COLO668 (cell line): ENCODE data around the gene CHI3L2.

Experiments used
- DNase-seq: peaks from one replicate; lab custom pipeline; 2025; ENCODE audit not compliant: unreplicated experiment; lab: John Stamatoyannopoulos, UW

CHI3L2 gene, protein sequence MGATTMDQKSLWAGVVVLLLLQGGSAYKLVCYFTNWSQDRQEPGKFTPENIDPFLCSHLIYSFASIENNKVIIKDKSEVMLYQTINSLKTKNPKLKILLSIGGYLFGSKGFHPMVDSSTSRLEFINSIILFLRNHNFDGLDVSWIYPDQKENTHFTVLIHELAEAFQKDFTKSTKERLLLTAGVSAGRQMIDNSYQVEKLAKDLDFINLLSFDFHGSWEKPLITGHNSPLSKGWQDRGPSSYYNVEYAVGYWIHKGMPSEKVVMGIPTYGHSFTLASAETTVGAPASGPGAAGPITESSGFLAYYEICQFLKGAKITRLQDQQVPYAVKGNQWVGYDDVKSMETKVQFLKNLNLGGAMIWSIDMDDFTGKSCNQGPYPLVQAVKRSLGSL

GRCh38 chr1:111227434-111227833 lies at the start of gene CHI3L2:
Gene CHI3L2 (plus strand): TSS chr1:111227713. CDS start chr1:111227730, 17 bp downstream.
- DNase-seq, result no peak

GRCh38 chr1:111179968-111180533 lies 47.5 kb upstream of the CHI3L2 start:
- peak; percentile 41 for DNase-seq

GRCh38 chr1:111182052-111182451 lies 45.5 kb upstream of the CHI3L2 start:
- no peak for DNase-seq

GRCh38 chr1:111183308-111184069 lies 44.0 kb upstream of the CHI3L2 start:
- no peak for DNase-seq

DNA sequence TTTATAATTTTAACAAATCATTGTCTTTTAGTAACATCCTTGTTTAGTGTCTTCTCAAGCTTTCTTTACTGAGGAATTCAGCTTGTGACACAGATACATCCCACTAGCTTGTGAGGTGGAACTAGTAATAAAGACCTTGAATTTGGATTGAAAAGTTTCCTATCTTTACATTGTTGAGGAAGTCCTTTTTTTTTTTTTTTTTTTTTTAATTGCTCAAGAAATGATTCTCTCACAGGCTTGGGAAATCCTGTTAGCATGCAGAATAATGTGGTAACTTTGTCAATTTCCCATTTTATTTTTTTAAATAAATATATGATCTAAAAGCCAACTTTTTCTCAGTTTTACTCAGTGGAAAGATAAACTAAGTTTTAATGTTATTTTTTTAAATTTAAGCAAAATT lies 42.9 kb upstream of the CHI3L2 start:
- DNase-seq, result no peak

GRCh38 chr1:111190931-111191451 lies 36.5 kb upstream of the CHI3L2 start:
- no peak for DNase-seq

DNA sequence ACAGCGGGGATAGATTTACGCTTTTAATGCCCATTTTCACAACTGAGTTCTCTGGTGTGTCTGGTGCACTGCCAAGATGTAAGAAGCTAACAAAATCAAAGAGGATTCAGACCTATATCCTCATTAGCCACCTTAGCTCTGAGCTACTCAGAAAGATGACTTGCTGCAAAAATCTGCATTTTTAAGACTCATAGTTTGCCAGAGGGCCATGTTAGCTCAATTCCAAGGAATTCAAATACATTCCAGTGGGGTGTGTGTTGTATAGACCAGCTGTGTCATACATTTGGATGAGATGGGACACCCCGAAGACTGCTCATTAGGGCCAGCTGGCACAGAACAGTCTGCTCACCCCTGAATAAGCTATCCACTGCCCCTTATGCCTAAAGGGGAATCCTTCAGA lies 36.0 kb upstream of the CHI3L2 start:
- DNase-seq, result no peak

DNA sequence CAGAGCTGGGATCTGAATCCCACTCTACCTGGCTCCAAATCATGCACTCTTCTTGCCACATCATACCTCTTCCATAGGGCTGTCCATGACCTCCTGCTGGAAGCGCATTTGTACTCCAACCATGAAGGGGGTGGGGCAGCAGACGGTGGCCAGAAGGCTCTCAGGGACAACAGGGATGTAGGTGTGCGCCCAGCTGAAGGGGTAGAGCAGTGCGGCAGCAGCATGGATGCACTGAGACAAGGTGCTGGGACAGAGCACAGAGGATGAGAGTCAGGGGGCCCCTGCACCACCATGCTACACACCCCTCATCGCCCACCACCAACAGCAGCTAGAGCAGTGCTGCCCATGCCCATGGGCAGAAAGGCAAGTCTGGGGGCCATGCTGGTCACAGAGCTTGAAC lies 35.4 kb upstream of the CHI3L2 start:
- DNase-seq, result no peak

- no peak for DNase-seq
Measured at GRCh38 chr1:111192658-111193519, 34.6 kb upstream of the CHI3L2 start.

- no peak for DNase-seq
Measured at GRCh38 chr1:111193712-111194480, 33.6 kb upstream of the CHI3L2 start.

GRCh38 chr1:111195002-111195684 lies 32.4 kb upstream of the CHI3L2 start:
- DNase-seq, result no peak

DNA sequence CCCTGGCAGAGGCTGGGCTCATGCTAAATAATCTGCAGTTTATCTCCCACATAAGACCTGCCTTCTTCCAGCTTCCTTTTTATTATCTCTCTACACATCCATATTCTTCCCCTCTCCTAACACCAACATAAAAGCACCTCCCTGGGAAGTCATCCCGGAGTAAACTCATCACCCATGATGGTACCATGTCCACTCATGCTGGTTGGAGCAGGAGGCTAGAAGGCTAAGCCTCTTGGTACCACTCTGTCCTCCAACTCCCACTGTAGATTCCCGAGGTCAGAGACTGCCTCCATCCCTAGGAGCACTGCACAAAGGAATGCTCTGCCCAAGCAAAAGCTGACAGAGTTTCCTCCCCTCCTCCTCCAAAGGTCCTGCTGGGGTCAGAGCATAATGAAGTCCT lies 31.3 kb upstream of the CHI3L2 start:
- DNase-seq, result no peak

GRCh38 chr1:111197598-111198284 lies 29.8 kb upstream of the CHI3L2 start:
- no peak for DNase-seq

GRCh38 chr1:111198836-111199235 lies 28.7 kb upstream of the CHI3L2 start:
- no peak for DNase-seq

- DNase-seq, result no peak
Measured at GRCh38 chr1:111199329-111199728, 28.2 kb upstream of the CHI3L2 start.

GRCh38 chr1:111199881-111200801 lies 27.4 kb upstream of the CHI3L2 start, which contains the start of gene DENND2D:
Gene DENND2D (minus strand): TSS chr1:111200646. CDS start chr1:111200459, 187 bp downstream.
- no peak for DNase-seq

GRCh38 chr1:111200802-111201161 lies 26.7 kb upstream of the CHI3L2 start:
- no peak for DNase-seq
